Nephron (organoid): ENCODE measurements around the gene ANXA4.

Experiments
- H3K27ac Mint-ChIP-seq, 3 experiments: 2 replicates each; pipeline ENCODE4 v1.8.0; 2020; ENCODE audit warnings: mixed read lengths in 3 of 3, mild to moderate bottlenecking in 2 of 3, moderate library complexity in 1 of 3
- H3K27me3 Mint-ChIP-seq: 2 replicates; pipeline ENCODE4 v1.8.0; 2021; ENCODE audit warnings: low read depth, mild to moderate bottlenecking, moderate library complexity, mixed read lengths
- H3K36me3 Mint-ChIP-seq: 2 replicates; pipeline ENCODE4 v1.8.0; 2020; ENCODE audit warnings: low read depth, mixed read lengths
- H3K4me1 Mint-ChIP-seq: 2 replicates; pipeline ENCODE4 v1.8.0; 2020; ENCODE audit warnings: mixed read lengths
- H3K4me3 Mint-ChIP-seq, 3 experiments: 2 replicates each; pipeline ENCODE4 v1.8.0; 2020; ENCODE audit warnings: mild to moderate bottlenecking in 3 of 3, mixed read lengths in 3 of 3, moderate library complexity in 2 of 3
- H3K9me3 Mint-ChIP-seq: 2 replicates; pipeline ENCODE4 v1.8.0; 2020; ENCODE audit warnings: mixed read lengths
- CTCF ChIP-seq, 3 experiments: fragments of 200-600 bp; sonication (generic); IDR thresholded peaks; one replicate each; pipeline ENCODE4 v1.5.0; 2021; ENCODE audit warnings: antibody characterized with exemption in 3 of 3; ENCODE audit not compliant: unreplicated experiment in 3 of 3

The ANXA4 gene

DNA sequence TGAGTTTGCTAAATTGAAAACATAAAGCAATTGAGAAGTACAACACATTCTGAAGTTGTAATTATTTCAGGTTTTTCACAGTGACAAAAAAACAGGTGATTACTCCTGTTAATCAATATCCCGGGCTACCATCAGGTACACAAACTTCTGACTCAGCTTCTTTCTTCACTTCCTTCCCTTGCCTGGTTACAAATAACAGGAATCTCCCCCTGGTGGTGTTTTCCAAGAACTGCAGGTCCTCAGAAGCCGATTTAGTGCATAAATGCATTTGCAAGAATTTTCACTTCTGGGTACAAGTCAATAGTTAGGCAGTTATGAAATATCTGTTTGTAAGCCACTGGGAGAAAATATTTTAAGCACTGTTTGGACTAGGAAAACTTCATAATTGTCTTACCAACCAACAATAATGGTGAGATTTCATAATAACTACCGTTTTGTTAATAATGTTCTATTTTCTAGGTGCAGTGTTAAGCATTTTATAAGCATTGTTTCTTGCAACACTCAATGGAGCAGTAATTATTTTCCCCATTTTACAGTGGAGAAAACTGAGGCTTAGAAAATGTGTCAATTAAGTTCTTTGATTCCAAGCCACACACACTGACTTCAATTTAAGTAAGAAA, 75.1 kb downstream of the ANXA4 start:
- H3K9me3 Mint-ChIP-seq, result no peaks in the 10 kb centered on the region
- H3K36me3 Mint-ChIP-seq, result peaks cover 25% of the 10 kb centered on the region
- peak overlapping the region in 2 of 3 experiments; percentile 0 to 6 for H3K27ac Mint-ChIP-seq
- peaks cover 9% of the 10 kb centered on the region for H3K27me3 Mint-ChIP-seq
- peaks cover 16% of the 10 kb centered on the region for H3K4me1 Mint-ChIP-seq
- peak; percentile 90 to 94 (median 90) for TF ChIP-seq CTCF (IDR thresholded peaks at IDR 0.05; ENCODE audit: unreplicated experiment in 3 of 3)
- H3K4me3 Mint-ChIP-seq, result no peak overlapping the region

GRCh38 chr2:69817729-69818501, 76.0 kb downstream of the ANXA4 start:
- Mint-ChIP-seq H3K27me3 (peaks cover 9% of the 10 kb centered on the region), H3K27ac (peak overlapping the region in 1 of 3 experiments; percentile 65), H3K4me1 (peaks cover 16% of the 10 kb centered on the region), H3K4me3 (no peak overlapping the region), H3K36me3 (peaks cover 18% of the 10 kb centered on the region), H3K9me3 (no peaks in the 10 kb centered on the region)
- no peak for TF ChIP-seq CTCF (IDR thresholded peaks at IDR 0.05; ENCODE audit: unreplicated experiment in 3 of 3)

DNA sequence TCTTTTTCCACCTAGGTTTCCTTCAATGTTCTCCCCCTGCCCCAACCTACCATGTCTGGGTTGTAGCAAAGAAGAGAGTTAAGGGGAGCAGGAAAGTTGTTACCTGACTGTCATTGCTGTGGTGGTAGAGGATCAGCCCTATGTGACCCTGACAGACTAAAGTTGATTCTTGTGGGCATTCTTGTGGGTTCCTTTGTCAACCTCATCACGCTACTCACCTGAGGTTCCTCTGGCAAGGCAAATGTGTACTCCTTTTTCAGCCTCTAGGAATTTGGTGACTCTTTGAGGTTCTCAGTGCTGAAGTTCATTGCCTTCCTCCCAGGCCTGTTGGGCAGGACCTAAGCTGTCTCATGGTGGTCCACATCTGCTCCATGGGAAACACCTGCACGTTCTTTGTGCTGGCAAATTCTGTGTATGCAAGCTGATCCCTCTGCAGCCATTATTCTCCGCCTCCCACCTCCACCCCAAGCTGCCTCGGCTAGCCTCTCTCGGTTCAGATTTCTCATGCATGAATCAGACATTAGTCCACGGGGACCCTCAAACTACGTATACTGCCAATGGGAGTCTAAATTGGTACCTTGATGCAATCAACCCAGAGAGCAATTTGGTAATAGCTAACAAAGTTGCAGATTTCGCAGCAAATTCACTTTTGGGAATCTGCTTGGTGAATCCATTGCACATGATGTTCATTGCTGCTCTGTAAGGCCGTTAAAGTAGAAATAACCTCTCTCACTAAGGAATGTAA, 86.0 kb downstream of the ANXA4 start:
- peak overlapping the region; percentile 92 to 98 (median 97) for H3K4me3 Mint-ChIP-seq
- no peak for TF ChIP-seq CTCF (IDR thresholded peaks at IDR 0.05; ENCODE audit: unreplicated experiment in 3 of 3)

DNA sequence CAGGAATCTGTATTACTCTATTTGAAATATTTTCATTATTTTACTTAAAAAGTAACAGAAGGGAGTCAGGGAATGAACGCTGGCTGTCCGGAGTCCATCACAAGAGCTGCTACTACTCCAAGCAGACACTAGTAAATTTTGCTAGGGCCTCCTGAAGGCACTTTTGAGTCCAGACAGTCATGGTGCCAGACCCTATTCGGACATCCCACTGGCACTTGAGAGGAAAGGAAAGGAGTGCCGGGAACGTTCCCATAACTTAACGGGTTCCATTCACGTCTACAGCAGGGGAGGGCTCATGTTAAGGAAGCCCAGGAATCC, 87.0 kb downstream of the ANXA4 start:
- Mint-ChIP-seq H3K36me3 (peaks cover 10% of the 10 kb centered on the region), H3K4me3 (peak overlapping the region; percentile 92 to 98 (median 97)), H3K9me3 (no peaks in the 10 kb centered on the region), H3K4me1 (peaks cover 17% of the 10 kb centered on the region), H3K27me3 (no peaks in the 10 kb centered on the region), H3K27ac (peak overlapping the region; percentile 99)
- no peak for TF ChIP-seq CTCF (IDR thresholded peaks at IDR 0.05; ENCODE audit: unreplicated experiment in 3 of 3)

More for the DNA sequence above, 86.0 kb downstream of the ANXA4 start:
- Mint-ChIP-seq H3K27me3 (no peaks in the 10 kb centered on the region), H3K27ac (peak overlapping the region; percentile 99), H3K36me3 (peaks cover 4% of the 10 kb centered on the region), H3K4me1 (peaks cover 17% of the 10 kb centered on the region), H3K9me3 (no peaks in the 10 kb centered on the region)

GRCh38 chr2:69829256-69830044, 87.5 kb downstream of the ANXA4 start, which contains the start of gene GMCL1:
Gene GMCL1 (plus strand): TSS chr2:69829660. CDS start chr2:69829893, 233 bp downstream.
- Mint-ChIP-seq H3K27me3 (no peaks in the 10 kb centered on the region), H3K9me3 (no peaks in the 10 kb centered on the region), H3K36me3 (peaks cover 14% of the 10 kb centered on the region), H3K4me1 (peaks cover 22% of the 10 kb centered on the region), H3K4me3 (peak within 1 kb of the TSS; percentile 92 to 98 (median 97)), H3K27ac (peak within 1 kb of the TSS; percentile 99)
- no peak for TF ChIP-seq CTCF (IDR thresholded peaks at IDR 0.05; ENCODE audit: unreplicated experiment in 3 of 3)
